ENCODE results near the gene ABCB6. TPM values are rescaled to one million over a fixed set of nuclear protein-coding genes. Genes with fewer than 3 reads are reported as not detected.

The ABCB6 gene
- total RNA-seq, 1 donor from 2014 or later: 12.5 TPM

GRCh38 chr2:219167997-219168396 lies 50.8 kb downstream of the ABCB6 start:
- Mint-ChIP-seq H3K4me3 (ENCODE audit: unreplicated experiment) (no peak overlapping the region), H3K27ac (ENCODE audit: unreplicated experiment) (no peak overlapping the region), H3K4me1 (ENCODE audit: low read depth, unreplicated experiment) (peaks cover 7% of the 10 kb centered on the region), H3K36me3 (ENCODE audit: low read depth, unreplicated experiment) (peaks cover 17% of the 10 kb centered on the region), H3K9me3 (ENCODE audit: unreplicated experiment) (no peaks in the 10 kb centered on the region), H3K27me3 (ENCODE audit: low read depth, unreplicated experiment) (peaks cover 23% of the 10 kb centered on the region)
- H3K79me2 ChIP-seq (ENCODE audit: insufficient read depth, low read length): no peaks in the 10 kb centered on the region
- no peaks in the 10 kb centered on the region for H3K36me3 ChIP-seq (ENCODE audit: insufficient read depth, low read length)
- DNase-seq (ENCODE audit: low read depth) (no peak), FAIRE-seq (no peak)
- peaks cover 2% of the 10 kb centered on the region for H3K4me1 ChIP-seq (ENCODE audit: insufficient read depth, low read length)
- H3K27ac ChIP-seq (ENCODE audit: low read depth, low read length): no peak overlapping the region
- no peak overlapping the region for H3K9ac ChIP-seq (ENCODE audit: low read length)
- H3K9me3 ChIP-seq (ENCODE audit: insufficient read depth, low read depth, low read length): no peaks in the 10 kb centered on the region
- TF ChIP-seq, protein P1, sequence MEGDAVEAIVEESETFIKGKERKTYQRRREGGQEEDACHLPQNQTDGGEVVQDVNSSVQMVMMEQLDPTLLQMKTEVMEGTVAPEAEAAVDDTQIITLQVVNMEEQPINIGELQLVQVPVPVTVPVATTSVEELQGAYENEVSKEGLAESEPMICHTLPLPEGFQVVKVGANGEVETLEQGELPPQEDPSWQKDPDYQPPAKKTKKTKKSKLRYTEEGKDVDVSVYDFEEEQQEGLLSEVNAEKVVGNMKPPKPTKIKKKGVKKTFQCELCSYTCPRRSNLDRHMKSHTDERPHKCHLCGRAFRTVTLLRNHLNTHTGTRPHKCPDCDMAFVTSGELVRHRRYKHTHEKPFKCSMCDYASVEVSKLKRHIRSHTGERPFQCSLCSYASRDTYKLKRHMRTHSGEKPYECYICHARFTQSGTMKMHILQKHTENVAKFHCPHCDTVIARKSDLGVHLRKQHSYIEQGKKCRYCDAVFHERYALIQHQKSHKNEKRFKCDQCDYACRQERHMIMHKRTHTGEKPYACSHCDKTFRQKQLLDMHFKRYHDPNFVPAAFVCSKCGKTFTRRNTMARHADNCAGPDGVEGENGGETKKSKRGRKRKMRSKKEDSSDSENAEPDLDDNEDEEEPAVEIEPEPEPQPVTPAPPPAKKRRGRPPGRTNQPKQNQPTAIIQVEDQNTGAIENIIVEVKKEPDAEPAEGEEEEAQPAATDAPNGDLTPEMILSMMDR (IDR thresholded peaks at IDR 0.05; ENCODE audit: insufficient read depth, low read depth, low read length): no peak
- TF ChIP-seq EZH2 (IDR thresholded peaks at IDR 0.05; ENCODE audit: insufficient read depth, low read length): no peak
- no peak overlapping the region for H3K4me3 ChIP-seq (ENCODE audit: insufficient read depth, low read depth, low read length)
- no peak overlapping the region for H3K4me2 ChIP-seq (ENCODE audit: low read length)
- no peak overlapping the region for H2AFZ ChIP-seq (ENCODE audit: low read depth, low read length)
- H3K27me3 ChIP-seq (ENCODE audit: insufficient read depth, low read length): no peaks in the 10 kb centered on the region
- H4K20me1 ChIP-seq (ENCODE audit: insufficient read depth, low read length): peaks cover 15% of the 10 kb centered on the region

GRCh38 chr2:219165058-219165911 lies 53.5 kb downstream of the ABCB6 start:
- no peaks in the 10 kb centered on the region for H3K79me2 ChIP-seq (ENCODE audit: insufficient read depth, low read length)
- H3K27ac ChIP-seq (ENCODE audit: low read depth, low read length): no peak overlapping the region
- no peaks in the 10 kb centered on the region for H3K9me3 Mint-ChIP-seq (ENCODE audit: unreplicated experiment)

More at GRCh38 chr2:219165058-219165911, 53.5 kb downstream of the ABCB6 start:
- TF ChIP-seq, protein P1 (IDR thresholded peaks at IDR 0.05; ENCODE audit: insufficient read depth, low read depth, low read length): no peak
- TF ChIP-seq EZH2 (IDR thresholded peaks at IDR 0.05; ENCODE audit: insufficient read depth, low read length): no peak
- Mint-ChIP-seq H3K36me3 (ENCODE audit: low read depth, unreplicated experiment) (peaks cover 10% of the 10 kb centered on the region), H3K4me3 (ENCODE audit: unreplicated experiment) (no peak overlapping the region), H3K27ac (ENCODE audit: unreplicated experiment) (no peak overlapping the region), H3K4me1 (ENCODE audit: low read depth, unreplicated experiment) (no peaks in the 10 kb centered on the region), H3K27me3 (ENCODE audit: low read depth, unreplicated experiment) (peaks cover 30% of the 10 kb centered on the region)
- H3K4me3 ChIP-seq (ENCODE audit: insufficient read depth, low read depth, low read length): no peak overlapping the region
- no peaks in the 10 kb centered on the region for H3K36me3 ChIP-seq (ENCODE audit: insufficient read depth, low read length)
- no peak overlapping the region for H3K4me2 ChIP-seq (ENCODE audit: low read length)
- no peaks in the 10 kb centered on the region for H3K4me1 ChIP-seq (ENCODE audit: insufficient read depth, low read length)
- peaks cover 5% of the 10 kb centered on the region for H4K20me1 ChIP-seq (ENCODE audit: insufficient read depth, low read length)
- H3K27me3 ChIP-seq (ENCODE audit: insufficient read depth, low read length): no peaks in the 10 kb centered on the region
- DNase-seq (ENCODE audit: low read depth): no peak
- no peak overlapping the region for H2AFZ ChIP-seq (ENCODE audit: low read depth, low read length)
- no peak overlapping the region for H3K9ac ChIP-seq (ENCODE audit: low read length)
- no peak for FAIRE-seq
- no peaks in the 10 kb centered on the region for H3K9me3 ChIP-seq (ENCODE audit: insufficient read depth, low read depth, low read length)
